PC-3 (cell line): Measurements from ENCODE around the gene SRRM2. TPM values are rescaled to one million over a fixed set of nuclear protein-coding genes. Genes with fewer than 3 reads are reported as not detected.

Experiments
- ATAC-seq: fragments of 200-7000 bp; cut with Tn5 transposase; 2 replicates; pipeline ENCODE4 v1.9.1; 2020; ENCODE audit warnings: mild to moderate bottlenecking, moderate library complexity
- BruUV-seq: library from RNA; stranded (reverse); fragments of 400-500 nt; replicated peaks from 2 replicates; lab custom pipeline; 2021; lab: Mats Ljungman, UMichigan
- CTCF ChIA-PET: fragments of 300-600 bp; sonication (Branson Sonifier 250); formaldehyde crosslinking; loops from one replicate; lab custom pipeline; 2022; ENCODE audit warnings: antibody characterized with exemption; lab: Charles Lee
- POLR2A ChIA-PET: fragments of 300-600 bp; sonication (Branson Sonifier 250); formaldehyde crosslinking; loops from one replicate; lab custom pipeline; 2022; ENCODE audit warnings: antibody characterized with exemption; ENCODE audit not compliant: unreplicated experiment; lab: Charles Lee
- DNase-seq: peaks from one replicate; pipeline ENCODE4 v3.0.0-alpha.2; 2015
- H2AFZ ChIP-seq: fragments of 300-600 bp; sonication (generic); 2 replicates; pipeline ENCODE4 v1.6.0; 2016; ENCODE audit warnings: antibody characterized with exemption, low read length
- H3F3A ChIP-seq: fragments of 300-600 bp; sonication (generic); one replicate; pipeline ENCODE4 v1.6.0; 2017; ENCODE audit warnings: antibody characterized with exemption, low read length, control low read depth, mild to moderate bottlenecking; ENCODE audit not compliant: unreplicated experiment
- H3K27ac ChIP-seq: fragments of 300-600 bp; sonication (generic); 2 replicates; pipeline ENCODE4 v1.5.1; 2016; ENCODE audit warnings: mild to moderate bottlenecking, low read length
- H3K27me3 ChIP-seq: fragments of 300-600 bp; sonication (generic); 2 replicates; pipeline ENCODE4 v1.6.1; 2016; ENCODE audit warnings: low read length, mixed read lengths
- H3K36me3 ChIP-seq: fragments of 300-600 bp; sonication (generic); 2 replicates; pipeline ENCODE4 v1.6.1; 2016; ENCODE audit warnings: low read depth, mixed run types, low read length, mixed read lengths
- H3K4me1 ChIP-seq: fragments of 300-600 bp; sonication (generic); 2 replicates; pipeline ENCODE4 v1.5.1; 2016; ENCODE audit warnings: low read length; ENCODE audit not compliant: insufficient read depth
- H3K4me2 ChIP-seq: fragments of 300-600 bp; sonication (generic); 2 replicates; pipeline ENCODE4 v1.6.0; 2016; ENCODE audit warnings: low read length
- H3K4me3 ChIP-seq: fragments of 300-600 bp; sonication (generic); 2 replicates; pipeline ENCODE4 v1.5.1; 2016; ENCODE audit warnings: mild to moderate bottlenecking, low read length, mixed read lengths
- H3K79me2 ChIP-seq: fragments of 300-600 bp; sonication (generic); 2 replicates; pipeline ENCODE4 v1.6.1; 2017; ENCODE audit warnings: low read length, mixed read lengths
- H3K9ac ChIP-seq: fragments of 300-600 bp; sonication (generic); 2 replicates; pipeline ENCODE4 v1.6.0; 2016; ENCODE audit warnings: mild to moderate bottlenecking, low read length
- H3K9me2 ChIP-seq: fragments of 300-600 bp; sonication (generic); replicated peaks from 2 replicates; pipeline ENCODE4 v1.6.1; 2016; ENCODE audit warnings: mixed run types, low read length, mixed read lengths
- H3K9me3 ChIP-seq: fragments of 300-600 bp; sonication (generic); 2 replicates; pipeline ENCODE4 v1.6.1; 2016; ENCODE audit warnings: low read length, mixed read lengths
- H4K20me1 ChIP-seq: fragments of 300-600 bp; sonication (generic); 2 replicates; pipeline ENCODE4 v1.6.1; 2016; ENCODE audit warnings: low read length, mixed read lengths
- CTCF ChIP-seq: fragments of 300-600 bp; sonication (generic); conservative IDR thresholded peaks from 2 replicates; pipeline ENCODE4 v1.5.1; 2017; ENCODE audit warnings: antibody characterized with exemption, low read depth, mild to moderate bottlenecking, low read length
- EZH2 ChIP-seq: fragments of 300-600 bp; sonication (generic); IDR thresholded peaks from one replicate; pipeline ENCODE4 v1.6.1; 2017; ENCODE audit warnings: antibody characterized with exemption, mild to moderate bottlenecking, low read length; ENCODE audit not compliant: unreplicated experiment
- EZH2phosphoT487 ChIP-seq: fragments of 300-600 bp; sonication (generic); IDR thresholded peaks from 2 replicates; pipeline ENCODE4 v1.6.1; 2018; ENCODE audit warnings: mild to moderate bottlenecking, antibody characterized with exemption, low read length, borderline replicate concordance
- intact Hi-C: fragments of 100-400 bp; cut with micrococcal nuclease; formaldehyde crosslinking; loops from 2 replicates; pipeline ENCODE4 v1.9.0; 2023
- total RNA-seq: library from RNA; depleted of rRNA; stranded (reverse); fragments of >200 nt; gene quantifications from 2 replicates; pipeline ENCODE4 v1.2.3, GENCODE V29; 2014

Gene SRRM2
- total RNA-seq, 1 experiment from 2014 or later: 72.6 TPM

DNA sequence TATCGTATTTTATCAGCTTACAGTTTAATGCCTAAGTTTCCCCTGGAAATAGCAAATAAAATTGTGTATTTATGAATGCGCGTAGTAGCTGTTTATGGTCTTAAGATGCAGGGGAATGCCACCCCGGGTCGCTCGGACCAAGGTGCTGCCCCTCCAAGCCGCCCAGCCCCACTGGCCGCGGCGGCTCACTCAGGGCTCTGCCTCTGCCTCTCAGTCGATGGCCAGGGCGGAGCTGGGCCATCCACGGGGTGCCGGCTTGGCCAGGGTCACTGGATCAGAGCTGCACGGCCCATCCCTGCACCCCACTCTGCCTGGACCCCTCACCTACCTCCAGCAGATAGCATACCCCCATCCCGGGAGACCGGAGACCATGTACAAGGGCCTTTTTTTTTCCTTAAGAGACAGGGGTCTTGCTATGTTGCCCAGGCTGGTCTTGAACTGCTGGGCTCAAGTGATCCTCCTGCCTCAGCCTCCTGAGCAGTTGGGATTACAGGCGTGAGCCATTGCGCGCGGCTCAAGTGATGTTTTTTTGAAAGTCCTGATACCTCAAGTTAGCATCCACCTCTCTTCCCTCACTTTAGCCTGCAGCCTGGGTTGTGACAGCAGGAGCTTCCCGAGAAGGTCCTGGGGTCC, 43.4 kb upstream of the SRRM2 start:
- H3K36me3 ChIP-seq: no peaks in the 10 kb centered on the region

GRCh38 chr16:2709588-2709984, 42.9 kb upstream of the SRRM2 start:
- no peaks in the 10 kb centered on the region for H3K27me3 ChIP-seq
- ATAC-seq (no peak), DNase-seq (no peak)
- no peak overlapping the region for H3K27ac ChIP-seq
- intact Hi-C loops: no loop called here
- ChIA-PET POLR2A (no interaction called here), CTCF (no interaction called here)
- H3K4me3 ChIP-seq: no peak overlapping the region
- H3K9me2 ChIP-seq: no peaks in the 10 kb centered on the region
- no peaks in the 10 kb centered on the region for H4K20me1 ChIP-seq
- no peaks in the 10 kb centered on the region for H3K9me3 ChIP-seq
- H3K4me2 ChIP-seq: no peak overlapping the region
- no peak overlapping the region for H3K9ac ChIP-seq
- no peaks in the 10 kb centered on the region for H3F3A ChIP-seq
- H3K36me3 ChIP-seq: no peaks in the 10 kb centered on the region
- TF ChIP-seq EZH2phosphoT487 (no peak), EZH2 (no peak), CTCF (no peak)
- no peaks in the 10 kb centered on the region for H3K79me2 ChIP-seq
- no peaks in the 10 kb centered on the region for H3K4me1 ChIP-seq
- BruUV-seq: no TSS peak
- H2AFZ ChIP-seq: no peak overlapping the region

More for the DNA sequence above, 43.4 kb upstream of the SRRM2 start:
- Histone ChIP-seq H3K9ac (no peak overlapping the region), H3K4me1 (no peaks in the 10 kb centered on the region), H3K4me3 (no peak overlapping the region), H3K4me2 (no peak overlapping the region), H4K20me1 (no peaks in the 10 kb centered on the region), H3K9me3 (no peaks in the 10 kb centered on the region), H3F3A (no peaks in the 10 kb centered on the region), H3K27me3 (no peaks in the 10 kb centered on the region), H2AFZ (no peak overlapping the region), H3K79me2 (no peaks in the 10 kb centered on the region), H3K9me2 (no peaks in the 10 kb centered on the region), H3K27ac (no peak overlapping the region)
- DNase-seq: no peak
- BruUV-seq: no TSS peak
- ChIA-PET CTCF (no interaction called here), POLR2A (no interaction called here)
- intact Hi-C loops: no loop called here
- ATAC-seq: no peak
- TF ChIP-seq EZH2 (no peak), CTCF (no peak), EZH2phosphoT487 (no peak)

DNA sequence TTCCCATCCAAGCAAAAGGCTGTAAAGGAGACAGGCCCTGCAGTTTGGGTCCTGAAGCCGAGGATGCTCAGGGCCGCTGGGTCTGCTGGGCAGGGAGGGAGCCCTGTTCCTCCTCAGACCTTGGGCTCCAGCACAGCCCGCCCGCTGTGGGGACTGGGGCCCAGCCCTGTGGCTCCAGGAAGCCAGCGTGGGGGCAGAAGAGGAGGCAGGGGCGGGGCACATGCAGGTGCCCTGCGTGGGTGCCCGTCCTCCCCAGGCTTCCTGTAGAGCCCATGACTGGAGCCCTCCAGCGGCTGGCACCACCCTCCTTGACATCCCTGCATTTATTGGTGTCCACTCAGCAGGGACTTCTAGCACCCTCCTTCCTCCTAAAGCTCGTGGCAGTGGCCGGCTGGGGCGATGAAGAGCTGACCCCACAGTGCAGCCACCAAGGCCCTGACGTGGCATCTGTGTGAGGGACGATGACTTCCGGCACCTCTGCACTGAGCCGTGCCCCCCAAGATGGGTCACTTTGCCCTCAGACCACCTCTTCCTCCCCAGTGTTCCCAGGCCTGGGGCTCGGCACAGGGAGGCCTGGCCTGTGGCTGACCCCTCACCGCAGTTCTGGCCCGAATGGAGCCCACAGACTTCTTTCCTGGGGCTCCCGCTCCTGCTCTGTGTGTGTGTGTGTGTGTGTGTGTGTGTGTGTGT, 42.3 kb upstream of the SRRM2 start:
- no peaks in the 10 kb centered on the region for H3F3A ChIP-seq
- no peak overlapping the region for H3K4me2 ChIP-seq
- H3K27ac ChIP-seq: no peak overlapping the region
- intact Hi-C loops: no loop called here
- H3K36me3 ChIP-seq: no peaks in the 10 kb centered on the region
- ATAC-seq: no peak
- no peaks in the 10 kb centered on the region for H3K9me2 ChIP-seq
- TF ChIP-seq CTCF: no peak
- TF ChIP-seq EZH2phosphoT487: no peak
- H3K79me2 ChIP-seq: no peaks in the 10 kb centered on the region
- BruUV-seq: no TSS peak
- CTCF ChIA-PET: no interaction called here
- H3K4me1 ChIP-seq: no peaks in the 10 kb centered on the region
- no peak overlapping the region for H2AFZ ChIP-seq
- H3K9me3 ChIP-seq: no peaks in the 10 kb centered on the region
- no peaks in the 10 kb centered on the region for H4K20me1 ChIP-seq
- no peak for DNase-seq
- POLR2A ChIA-PET: no interaction called here
- H3K4me3 ChIP-seq: no peak overlapping the region
- no peak overlapping the region for H3K9ac ChIP-seq
- H3K27me3 ChIP-seq: no peaks in the 10 kb centered on the region
